Endodermal cell (in vitro differentiated cells): ENCODE data around the gene NENF. TPM values are rescaled to one million over a fixed set of nuclear protein-coding genes. Genes with fewer than 3 reads are reported as not detected.

Experiments
- DNase-seq: peaks from one replicate; pipeline ENCODE4 v3.0.0-alpha.2; 2017
- H3K27ac ChIP-seq: 2 replicates; pipeline ENCODE4 v1.5.1; 2013; ENCODE audit warnings: mild to moderate bottlenecking, low read depth, low read length, moderate library complexity
- H3K27me3 ChIP-seq: 2 replicates; pipeline ENCODE4 v1.6.1; 2013; ENCODE audit warnings: mild to moderate bottlenecking, low read length, moderate library complexity; ENCODE audit not compliant: insufficient read depth, control insufficient read depth, poor library complexity, severe bottlenecking
- H3K36me3 ChIP-seq: 2 replicates; pipeline ENCODE4 v1.7.0; 2013; ENCODE audit warnings: mild to moderate bottlenecking, low read length, moderate library complexity; ENCODE audit not compliant: control insufficient read depth, insufficient read depth
- H3K4me1 ChIP-seq: one replicate; pipeline ENCODE4 v1.7.0; 2013; ENCODE audit warnings: low read length; ENCODE audit not compliant: control insufficient read depth, insufficient read depth
- H3K4me3 ChIP-seq: 2 replicates; pipeline ENCODE4 v1.5.1; 2013; ENCODE audit warnings: mild to moderate bottlenecking, low read length, moderate library complexity
- H3K9ac ChIP-seq: 2 replicates; pipeline ENCODE4 v1.6.1; 2013; ENCODE audit warnings: mild to moderate bottlenecking, low read length, moderate library complexity; ENCODE audit not compliant: poor library complexity, severe bottlenecking; ENCODE audit errors: extremely low read depth
- H3K9me3 ChIP-seq: 2 replicates; pipeline ENCODE4 v1.6.1; 2013; ENCODE audit warnings: mild to moderate bottlenecking, low read length, moderate library complexity; ENCODE audit not compliant: control insufficient read depth
- H3K27ac Mint-ChIP-seq: 2 replicates; pipeline ENCODE4 v1.8.0; 2020; ENCODE audit warnings: mixed read lengths
- H3K27me3 Mint-ChIP-seq: 2 replicates; pipeline ENCODE4 v1.8.0; 2021; ENCODE audit warnings: mild to moderate bottlenecking, mixed read lengths; ENCODE audit not compliant: insufficient read depth
- H3K36me3 Mint-ChIP-seq: 2 replicates; pipeline ENCODE4 v1.8.0; 2020; ENCODE audit warnings: low read depth, mixed read lengths
- H3K4me1 Mint-ChIP-seq: 2 replicates; pipeline ENCODE4 v1.8.0; 2020; ENCODE audit warnings: mixed read lengths
- H3K4me3 Mint-ChIP-seq: 2 replicates; pipeline ENCODE4 v1.8.0; 2020; ENCODE audit warnings: mild to moderate bottlenecking, moderate library complexity, mixed read lengths
- H3K9me3 Mint-ChIP-seq: 2 replicates; pipeline ENCODE4 v1.8.0; 2020; ENCODE audit warnings: mild to moderate bottlenecking, mixed read lengths
- WGBS, 2 experiments: methylation state at CpG; one replicate each; pipeline versions ENCODE4 v1.1.5 to v1.1.7; 2013; ENCODE audit warnings: missing lambda C conversion rate in 2 of 2, mixed read lengths in 1 of 2; ENCODE audit not compliant: insufficient coverage in 1 of 2, insufficient read length in 1 of 2; 5-methylcytosine and 5-hydroxymethylcytosine counted together
- total RNA-seq, 2 donors: library from RNA; stranded (reverse); fragmentation: NEBNext Ultra II Directional in 1 of 2; extraction: Animal tissue kit (Norgen Biotek cat#: 25700) in 1 of 2; gene quantifications; 2 replicates in 1 of 2; 3 replicates in 1 of 2; pipeline ENCODE4 v1.2.1, GENCODE V29; 2021
- TF ChIP-seq, protein P1 (sequence below): fragments of 200-600 bp; sonication (generic); conservative IDR thresholded peaks from 2 replicates; pipeline ENCODE4 v1.5.0; 2021; ENCODE audit warnings: antibody characterized with exemption, mild to moderate bottlenecking

The NENF gene
- total RNA-seq, 2 donors from 2014 or later, result 27.0 to 35.3 TPM

DNA sequence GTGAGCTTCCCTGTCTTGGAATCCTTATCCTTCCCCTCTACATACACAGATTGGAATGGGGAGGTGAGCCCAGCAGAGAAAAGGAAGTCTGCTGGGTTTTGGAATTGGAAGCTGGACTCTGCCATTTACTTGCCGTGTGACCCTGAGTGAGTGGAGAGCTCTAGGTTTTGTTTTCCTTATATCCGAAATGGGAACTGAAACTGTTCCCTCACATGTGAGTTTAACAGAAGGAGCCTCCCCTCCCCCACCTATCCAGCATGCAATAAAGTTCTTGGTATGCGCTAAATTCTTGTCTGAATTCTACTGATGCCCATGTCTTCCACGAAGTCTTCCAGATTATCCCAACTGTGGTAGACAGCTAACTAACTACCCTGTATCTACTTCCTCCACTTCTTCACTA, 58.7 kb downstream of the NENF start:
- Histone ChIP-seq H3K27ac (no peak overlapping the region), H3K27me3 (no peaks in the 10 kb centered on the region), H3K36me3 (no peaks in the 10 kb centered on the region), H3K4me3 (no peak overlapping the region), H3K4me1 (peaks cover 24% of the 10 kb centered on the region), H3K9me3 (no peaks in the 10 kb centered on the region), H3K9ac (no peak overlapping the region)
- H3K36me3 Mint-ChIP-seq, result no peaks in the 10 kb centered on the region
- DNase-seq, result no peak
- H3K4me3 Mint-ChIP-seq, result no peak overlapping the region
- no peak overlapping the region for H3K27ac Mint-ChIP-seq
- no peaks in the 10 kb centered on the region for H3K27me3 Mint-ChIP-seq
- no peaks in the 10 kb centered on the region for H3K9me3 Mint-ChIP-seq
- peaks cover 54% of the 10 kb centered on the region for H3K4me1 Mint-ChIP-seq
- WGBS, 2 experiments, result 83 to 91% methylated on average over 4 of the region's 4 CpGs
- TF ChIP-seq, protein P1, sequence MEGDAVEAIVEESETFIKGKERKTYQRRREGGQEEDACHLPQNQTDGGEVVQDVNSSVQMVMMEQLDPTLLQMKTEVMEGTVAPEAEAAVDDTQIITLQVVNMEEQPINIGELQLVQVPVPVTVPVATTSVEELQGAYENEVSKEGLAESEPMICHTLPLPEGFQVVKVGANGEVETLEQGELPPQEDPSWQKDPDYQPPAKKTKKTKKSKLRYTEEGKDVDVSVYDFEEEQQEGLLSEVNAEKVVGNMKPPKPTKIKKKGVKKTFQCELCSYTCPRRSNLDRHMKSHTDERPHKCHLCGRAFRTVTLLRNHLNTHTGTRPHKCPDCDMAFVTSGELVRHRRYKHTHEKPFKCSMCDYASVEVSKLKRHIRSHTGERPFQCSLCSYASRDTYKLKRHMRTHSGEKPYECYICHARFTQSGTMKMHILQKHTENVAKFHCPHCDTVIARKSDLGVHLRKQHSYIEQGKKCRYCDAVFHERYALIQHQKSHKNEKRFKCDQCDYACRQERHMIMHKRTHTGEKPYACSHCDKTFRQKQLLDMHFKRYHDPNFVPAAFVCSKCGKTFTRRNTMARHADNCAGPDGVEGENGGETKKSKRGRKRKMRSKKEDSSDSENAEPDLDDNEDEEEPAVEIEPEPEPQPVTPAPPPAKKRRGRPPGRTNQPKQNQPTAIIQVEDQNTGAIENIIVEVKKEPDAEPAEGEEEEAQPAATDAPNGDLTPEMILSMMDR, result no peak

Other genes starting within 250 kb of the NENF start
- gene PPP2R5A, start 147.5 kb upstream of the NENF start, total RNA-seq, result 10 to 100 TPM; 40.7 to 41.4 TPM
- gene PACC1, start 18.0 kb upstream of the NENF start, total RNA-seq, result 10 to 100 TPM; 17.3 to 27.4 TPM
- 10 to 100 TPM; 12.6 to 24.0 TPM for gene ATF3, start 175.8 kb downstream of the NENF start, total RNA-seq